ENCODE data around the gene CYP1A2. TPM values are rescaled to one million over a fixed set of nuclear protein-coding genes. Genes with fewer than 3 reads are reported as not detected.

The CYP1A2 gene
- total and polyA plus RNA-seq, 2 of the 13 experiments (the other 11 are each of a cell fraction or from before 2014, with no cell fraction given): 0.07 TPM; not detected in 1

- ATAC-seq: no peak
- Histone ChIP-seq H3K36me3 (replicated peaks in 1 of 2; ENCODE audit: control insufficient read depth in 1 of 2, insufficient read depth in 2 of 2, low read length in 2 of 2) (peaks cover 14 to 23% of the 10 kb centered on the region in 2 experiments), H2AFZ (ENCODE audit: low read length) (no peak overlapping the region), H3K79me2 (ENCODE audit: insufficient read depth, low read length) (no peaks in the 10 kb centered on the region), H3K9me3 (ENCODE audit: low read length) (no peaks in the 10 kb centered on the region), H3K27me3 (ENCODE audit: control insufficient read depth in 1 of 2, insufficient read depth in 2 of 2, low read length in 2 of 2) (no peaks in the 10 kb centered on the region; a peak in 1 of 5 replicates), H3K4me2 (ENCODE audit: low read depth, low read length) (no peak overlapping the region), H4K20me1 (ENCODE audit: insufficient read depth, low read length) (no peaks in the 10 kb centered on the region; the same call in 1 of the 2 replicates), H3K9ac (ENCODE audit: insufficient read depth, low read depth, low read length) (no peak overlapping the region), H3K4me3 (replicated peaks in 1 of 3; ENCODE audit: insufficient read depth in 1 of 3, low read depth in 2 of 3, low read length in 3 of 3) (no peak overlapping the region), H3K27ac (ENCODE audit: extremely low read length, insufficient read depth, low read length) (no peak overlapping the region), H3K4me1 (ENCODE audit: insufficient read depth, low read length) (peaks cover 17% of the 10 kb centered on the region)
- 88% methylated on average over 6 of the region's 6 CpGs for WGBS (ENCODE audit: low lambda C conversion rate)
- ChIA-PET CTCF (ENCODE audit: low intra/inter-chr PET ratio, low total read pairs) (no interaction called here), POLR2A (no interaction called here)
- no TSS peak for BruUV-seq (replicated peaks)
- in situ Hi-C loops (cut with HindIII; ENCODE audit: extremely low pct_ligation_motif_present, low pct_unique_long_range_greater_than_20kb): no loop called here
- no peak for DNase-seq (ENCODE audit: low spot score)
- intact Hi-C loops (cut with micrococcal nuclease; ENCODE audit: unreplicated experiment): no loop called here
- no peak for TF ChIP-seq SNAPC2 (CRISPR knock-in tag; IDR thresholded peaks at IDR 0.05)
- no peak for TF ChIP-seq ZNF335 (CRISPR knock-in tag; IDR thresholded peaks at IDR 0.05)
- no peak for TF ChIP-seq SP5 (CRISPR knock-in tag; IDR thresholded peaks at IDR 0.05; ENCODE audit: borderline replicate concordance, low read depth)
- no peak for TF ChIP-seq MAX (IDR thresholded peaks at IDR 0.05)
- TF ChIP-seq, protein P1, sequence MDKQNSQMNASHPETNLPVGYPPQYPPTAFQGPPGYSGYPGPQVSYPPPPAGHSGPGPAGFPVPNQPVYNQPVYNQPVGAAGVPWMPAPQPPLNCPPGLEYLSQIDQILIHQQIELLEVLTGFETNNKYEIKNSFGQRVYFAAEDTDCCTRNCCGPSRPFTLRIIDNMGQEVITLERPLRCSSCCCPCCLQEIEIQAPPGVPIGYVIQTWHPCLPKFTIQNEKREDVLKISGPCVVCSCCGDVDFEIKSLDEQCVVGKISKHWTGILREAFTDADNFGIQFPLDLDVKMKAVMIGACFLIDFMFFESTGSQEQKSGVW (CRISPR knock-in tag; IDR thresholded peaks at IDR 0.05; ENCODE audit: borderline replicate concordance): no peak
- TF ChIP-seq SMARCC2 (IDR thresholded peaks at IDR 0.05): no peak
- TF ChIP-seq, protein P2, sequence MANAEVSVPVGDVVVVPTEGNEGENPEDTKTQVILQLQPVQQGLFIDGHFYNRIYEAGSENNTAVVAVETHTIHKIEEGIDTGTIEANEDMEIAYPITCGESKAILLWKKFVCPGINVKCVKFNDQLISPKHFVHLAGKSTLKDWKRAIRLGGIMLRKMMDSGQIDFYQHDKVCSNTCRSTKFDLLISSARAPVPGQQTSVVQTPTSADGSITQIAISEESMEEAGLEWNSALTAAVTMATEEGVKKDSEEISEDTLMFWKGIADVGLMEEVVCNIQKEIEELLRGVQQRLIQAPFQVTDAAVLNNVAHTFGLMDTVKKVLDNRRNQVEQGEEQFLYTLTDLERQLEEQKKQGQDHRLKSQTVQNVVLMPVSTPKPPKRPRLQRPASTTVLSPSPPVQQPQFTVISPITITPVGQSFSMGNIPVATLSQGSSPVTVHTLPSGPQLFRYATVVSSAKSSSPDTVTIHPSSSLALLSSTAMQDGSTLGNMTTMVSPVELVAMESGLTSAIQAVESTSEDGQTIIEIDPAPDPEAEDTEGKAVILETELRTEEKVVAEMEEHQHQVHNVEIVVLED (CRISPR knock-in tag; IDR thresholded peaks at IDR 0.05; ENCODE audit: borderline replicate concordance): no peak
- TF ChIP-seq ZNF564 (CRISPR knock-in tag; IDR thresholded peaks at IDR 0.05): no peak
- no peak for TF ChIP-seq POLR2A (IDR thresholded peaks at IDR 0.05; ENCODE audit: insufficient read depth in 1 of 2, low read depth in 2 of 2, low read length in 2 of 2)
- TF ChIP-seq SNRNP70 (IDR thresholded peaks at IDR 0.05; ENCODE audit: low read depth, low read length): no peak
- TF ChIP-seq, protein P3, sequence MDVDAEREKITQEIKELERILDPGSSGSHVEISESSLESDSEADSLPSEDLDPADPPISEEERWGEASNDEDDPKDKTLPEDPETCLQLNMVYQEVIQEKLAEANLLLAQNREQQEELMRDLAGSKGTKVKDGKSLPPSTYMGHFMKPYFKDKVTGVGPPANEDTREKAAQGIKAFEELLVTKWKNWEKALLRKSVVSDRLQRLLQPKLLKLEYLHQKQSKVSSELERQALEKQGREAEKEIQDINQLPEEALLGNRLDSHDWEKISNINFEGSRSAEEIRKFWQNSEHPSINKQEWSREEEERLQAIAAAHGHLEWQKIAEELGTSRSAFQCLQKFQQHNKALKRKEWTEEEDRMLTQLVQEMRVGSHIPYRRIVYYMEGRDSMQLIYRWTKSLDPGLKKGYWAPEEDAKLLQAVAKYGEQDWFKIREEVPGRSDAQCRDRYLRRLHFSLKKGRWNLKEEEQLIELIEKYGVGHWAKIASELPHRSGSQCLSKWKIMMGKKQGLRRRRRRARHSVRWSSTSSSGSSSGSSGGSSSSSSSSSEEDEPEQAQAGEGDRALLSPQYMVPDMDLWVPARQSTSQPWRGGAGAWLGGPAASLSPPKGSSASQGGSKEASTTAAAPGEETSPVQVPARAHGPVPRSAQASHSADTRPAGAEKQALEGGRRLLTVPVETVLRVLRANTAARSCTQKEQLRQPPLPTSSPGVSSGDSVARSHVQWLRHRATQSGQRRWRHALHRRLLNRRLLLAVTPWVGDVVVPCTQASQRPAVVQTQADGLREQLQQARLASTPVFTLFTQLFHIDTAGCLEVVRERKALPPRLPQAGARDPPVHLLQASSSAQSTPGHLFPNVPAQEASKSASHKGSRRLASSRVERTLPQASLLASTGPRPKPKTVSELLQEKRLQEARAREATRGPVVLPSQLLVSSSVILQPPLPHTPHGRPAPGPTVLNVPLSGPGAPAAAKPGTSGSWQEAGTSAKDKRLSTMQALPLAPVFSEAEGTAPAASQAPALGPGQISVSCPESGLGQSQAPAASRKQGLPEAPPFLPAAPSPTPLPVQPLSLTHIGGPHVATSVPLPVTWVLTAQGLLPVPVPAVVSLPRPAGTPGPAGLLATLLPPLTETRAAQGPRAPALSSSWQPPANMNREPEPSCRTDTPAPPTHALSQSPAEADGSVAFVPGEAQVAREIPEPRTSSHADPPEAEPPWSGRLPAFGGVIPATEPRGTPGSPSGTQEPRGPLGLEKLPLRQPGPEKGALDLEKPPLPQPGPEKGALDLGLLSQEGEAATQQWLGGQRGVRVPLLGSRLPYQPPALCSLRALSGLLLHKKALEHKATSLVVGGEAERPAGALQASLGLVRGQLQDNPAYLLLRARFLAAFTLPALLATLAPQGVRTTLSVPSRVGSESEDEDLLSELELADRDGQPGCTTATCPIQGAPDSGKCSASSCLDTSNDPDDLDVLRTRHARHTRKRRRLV (CRISPR knock-in tag; IDR thresholded peaks at IDR 0.05): no peak
- no peak for TF ChIP-seq ZNF432 (CRISPR knock-in tag; IDR thresholded peaks at IDR 0.05; ENCODE audit: borderline replicate concordance)
- no peak for TF ChIP-seq BATF2 (CRISPR knock-in tag; IDR thresholded peaks at IDR 0.05)
- TF ChIP-seq ZNF557 (CRISPR knock-in tag; IDR thresholded peaks at IDR 0.05): no peak
- TF ChIP-seq, protein P4, sequence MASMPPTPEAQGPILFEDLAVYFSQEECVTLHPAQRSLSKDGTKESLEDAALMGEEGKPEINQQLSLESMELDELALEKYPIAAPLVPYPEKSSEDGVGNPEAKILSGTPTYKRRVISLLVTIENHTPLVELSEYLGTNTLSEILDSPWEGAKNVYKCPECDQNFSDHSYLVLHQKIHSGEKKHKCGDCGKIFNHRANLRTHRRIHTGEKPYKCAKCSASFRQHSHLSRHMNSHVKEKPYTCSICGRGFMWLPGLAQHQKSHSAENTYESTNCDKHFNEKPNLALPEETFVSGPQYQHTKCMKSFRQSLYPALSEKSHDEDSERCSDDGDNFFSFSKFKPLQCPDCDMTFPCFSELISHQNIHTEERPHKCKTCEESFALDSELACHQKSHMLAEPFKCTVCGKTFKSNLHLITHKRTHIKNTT (CRISPR knock-in tag; IDR thresholded peaks at IDR 0.05): no peak
- TF ChIP-seq SKI (IDR thresholded peaks at IDR 0.05; ENCODE audit: partially characterized antibody): no peak
- no peak for FAIRE-seq
These were observed 56.3 kb downstream of the CYP1A2 start for GRCh38 chr15:74804935-74805334.
